ENCODE data around the gene CRB1.

CRB1 gene

GRCh38 chr1:197268012-197268411 lies at the start of gene CRB1:
CRB1 (plus strand) TSS chr1:197268252; CDS start chr1:197268413, 161 bp downstream.
- TF ChIP-seq, protein P1, sequence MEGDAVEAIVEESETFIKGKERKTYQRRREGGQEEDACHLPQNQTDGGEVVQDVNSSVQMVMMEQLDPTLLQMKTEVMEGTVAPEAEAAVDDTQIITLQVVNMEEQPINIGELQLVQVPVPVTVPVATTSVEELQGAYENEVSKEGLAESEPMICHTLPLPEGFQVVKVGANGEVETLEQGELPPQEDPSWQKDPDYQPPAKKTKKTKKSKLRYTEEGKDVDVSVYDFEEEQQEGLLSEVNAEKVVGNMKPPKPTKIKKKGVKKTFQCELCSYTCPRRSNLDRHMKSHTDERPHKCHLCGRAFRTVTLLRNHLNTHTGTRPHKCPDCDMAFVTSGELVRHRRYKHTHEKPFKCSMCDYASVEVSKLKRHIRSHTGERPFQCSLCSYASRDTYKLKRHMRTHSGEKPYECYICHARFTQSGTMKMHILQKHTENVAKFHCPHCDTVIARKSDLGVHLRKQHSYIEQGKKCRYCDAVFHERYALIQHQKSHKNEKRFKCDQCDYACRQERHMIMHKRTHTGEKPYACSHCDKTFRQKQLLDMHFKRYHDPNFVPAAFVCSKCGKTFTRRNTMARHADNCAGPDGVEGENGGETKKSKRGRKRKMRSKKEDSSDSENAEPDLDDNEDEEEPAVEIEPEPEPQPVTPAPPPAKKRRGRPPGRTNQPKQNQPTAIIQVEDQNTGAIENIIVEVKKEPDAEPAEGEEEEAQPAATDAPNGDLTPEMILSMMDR (conservative IDR thresholded peaks at IDR 0.05; ENCODE audit: low read depth, low read length): no peak
- no peak within 1 kb of the TSS for H3K4me3 ChIP-seq (ENCODE audit: low read length)
- DNase-seq (ENCODE audit: low read depth): no peak

DNA sequence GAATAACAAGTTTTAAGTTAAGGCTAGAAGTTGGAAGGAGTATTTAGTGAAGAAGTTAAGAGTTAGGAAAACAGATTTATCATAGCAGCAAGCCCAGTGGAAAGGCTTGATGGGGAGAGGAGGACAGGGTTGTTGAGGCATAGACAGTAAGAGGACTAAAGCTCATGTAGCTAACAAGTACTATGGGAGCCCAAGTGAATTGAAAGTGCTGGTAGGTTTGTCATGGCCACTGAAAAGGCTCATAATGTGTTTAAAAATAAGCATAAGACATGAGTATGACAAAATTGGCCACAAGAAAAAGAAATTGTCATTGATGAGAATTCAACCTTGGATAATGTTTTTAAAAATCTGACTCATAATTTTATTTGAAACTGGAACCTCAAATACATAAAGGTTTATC lies 49.2 kb upstream of the CRB1 start:
- H3K4me3 ChIP-seq (ENCODE audit: low read length): no peak overlapping the region
- TF ChIP-seq, protein P1 (conservative IDR thresholded peaks at IDR 0.05; ENCODE audit: low read depth, low read length): no peak
- no peak for DNase-seq (ENCODE audit: low read depth)

DNA sequence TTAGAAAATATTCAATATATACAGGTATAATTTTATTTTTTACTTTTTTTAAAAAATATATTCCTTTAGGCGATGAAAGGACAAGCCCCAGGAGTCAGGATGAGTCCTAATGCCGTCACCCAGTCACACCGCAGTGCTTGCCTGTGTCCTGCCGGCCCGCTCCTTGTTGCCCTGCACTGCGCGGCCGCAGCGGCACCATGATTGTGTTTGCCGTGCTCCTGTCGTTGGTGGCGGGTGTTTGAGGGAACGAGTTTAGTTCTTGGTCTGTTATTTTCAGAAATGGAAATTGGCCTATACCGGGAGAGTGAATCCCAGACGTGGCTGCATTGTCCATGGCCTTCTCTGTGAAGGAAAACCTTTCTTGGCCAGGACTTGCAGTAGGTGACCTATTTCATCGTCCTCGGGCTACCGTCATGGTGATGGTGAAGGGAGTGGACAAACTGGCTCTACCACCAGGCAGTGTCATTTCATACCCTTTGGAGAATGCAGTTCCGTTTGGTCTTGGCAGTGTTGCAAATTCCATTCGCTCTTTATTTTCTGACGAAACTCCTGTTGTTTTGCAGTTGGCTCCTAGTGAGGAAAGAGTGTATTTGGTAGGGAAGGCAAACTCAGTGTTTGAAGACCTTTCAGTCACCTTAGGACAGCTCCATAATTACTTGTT lies 45.9 kb upstream of the CRB1 start:
- TF ChIP-seq, protein P1 (conservative IDR thresholded peaks at IDR 0.05; ENCODE audit: low read depth, low read length): no peak

DNA sequence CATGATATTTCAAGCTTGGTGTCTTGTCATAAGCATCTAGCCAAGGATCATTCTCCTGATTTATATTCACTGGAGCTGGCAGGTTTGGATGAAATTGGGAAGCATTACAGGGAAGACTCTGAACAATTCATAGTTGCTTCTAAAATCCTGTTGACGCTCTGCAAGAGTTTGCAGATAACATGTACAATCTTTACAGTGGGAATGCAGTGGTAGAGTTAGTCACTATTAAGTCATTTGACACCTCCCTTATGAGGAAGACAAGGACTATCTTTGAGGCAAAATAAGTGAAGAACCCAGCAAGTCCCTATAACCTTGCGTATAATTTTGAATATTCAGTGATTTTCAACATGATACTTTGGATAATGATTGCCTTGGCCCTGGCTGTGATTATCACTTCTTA lies 45.3 kb upstream of the CRB1 start:
- TF ChIP-seq, protein P1 (conservative IDR thresholded peaks at IDR 0.05; ENCODE audit: low read depth, low read length): no peak
- DNase-seq (ENCODE audit: low read depth): no peak
- no peak overlapping the region for H3K4me3 ChIP-seq (ENCODE audit: low read length)

More for the DNA sequence above, 45.9 kb upstream of the CRB1 start:
- H3K4me3 ChIP-seq (ENCODE audit: low read length): no peak overlapping the region
- no peak for DNase-seq (ENCODE audit: low read depth)

- no peak for DNase-seq (ENCODE audit: low read depth)
- H3K4me3 ChIP-seq (ENCODE audit: low read length): no peak overlapping the region
- TF ChIP-seq, protein P1 (conservative IDR thresholded peaks at IDR 0.05; ENCODE audit: low read depth, low read length): no peak
Measured at GRCh38 chr1:197224160-197224559, 43.9 kb upstream of the CRB1 start.

- H3K4me3 ChIP-seq (ENCODE audit: low read length): no peak overlapping the region
- no peak for DNase-seq (ENCODE audit: low read depth)
- TF ChIP-seq, protein P1 (conservative IDR thresholded peaks at IDR 0.05; ENCODE audit: low read depth, low read length): no peak
Measured at GRCh38 chr1:197225611-197226010, 42.4 kb upstream of the CRB1 start.

DNA sequence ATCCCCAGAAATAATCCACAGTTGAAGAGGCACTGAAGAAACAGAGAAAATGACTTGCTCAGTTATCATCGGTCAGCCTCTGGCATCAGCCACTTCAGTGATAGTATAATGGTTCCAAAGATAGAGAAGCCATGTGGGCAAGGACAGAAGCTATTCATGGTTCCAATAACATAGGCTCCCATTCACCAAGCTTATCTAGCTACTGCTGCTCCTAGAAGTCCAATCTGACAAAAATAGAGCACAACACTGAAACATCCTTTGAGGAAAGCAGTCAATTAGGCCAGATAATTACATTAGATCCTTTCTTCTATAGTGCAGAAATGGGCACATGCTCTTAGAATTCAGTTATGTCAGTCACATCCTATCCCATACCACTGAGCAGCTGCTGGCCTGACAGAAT lies 33.5 kb upstream of the CRB1 start:
- DNase-seq (ENCODE audit: low read depth): no peak
- TF ChIP-seq, protein P1 (conservative IDR thresholded peaks at IDR 0.05; ENCODE audit: low read depth, low read length): no peak

More for the DNA sequence above, 33.5 kb upstream of the CRB1 start:
- H3K4me3 ChIP-seq (ENCODE audit: low read length): no peak overlapping the region
